Measurements from ENCODE around the gene NLRC5.

Gene NLRC5

GRCh38 chr16:57044931-57045693 is 55.8 kb downstream of the NLRC5 start:
- TF ChIP-seq POLR2AphosphoS5 (IDR thresholded peaks at IDR 0.05; ENCODE audit: low read depth, low read length) (no peak), FOXP2 (optimal IDR thresholded peaks at IDR 0.05; ENCODE audit: borderline replicate concordance, extremely low read depth, extremely low read length, insufficient read depth) (no peak)

- TF ChIP-seq TAF1 (IDR thresholded peaks at IDR 0.05; ENCODE audit: borderline replicate concordance, insufficient read depth, low read length) = no peak
- peak; percentile 41 for TF ChIP-seq FOXP2 (optimal IDR thresholded peaks at IDR 0.05; ENCODE audit: borderline replicate concordance, extremely low read depth, extremely low read length, insufficient read depth)
These were observed 56.5 kb downstream of the NLRC5 start for GRCh38 chr16:57045694-57046381.

- no peak for TF ChIP-seq FOXP2 (optimal IDR thresholded peaks at IDR 0.05; ENCODE audit: borderline replicate concordance, extremely low read depth, extremely low read length, insufficient read depth)
- no peak for TF ChIP-seq POLR2AphosphoS5 (IDR thresholded peaks at IDR 0.05; ENCODE audit: low read depth, low read length)
- no peak for TF ChIP-seq TAF1 (IDR thresholded peaks at IDR 0.05; ENCODE audit: borderline replicate concordance, insufficient read depth, low read length)
- TF ChIP-seq REST (IDR thresholded peaks at IDR 0.05; ENCODE audit: insufficient read depth in 1 of 2, low read depth in 2 of 2, low read length in 2 of 2) = no peak
- no peak for TF ChIP-seq SIN3A (IDR thresholded peaks at IDR 0.05; ENCODE audit: borderline replicate concordance, insufficient read depth, low read length)
These were observed 58.7 kb downstream of the NLRC5 start for GRCh38 chr16:57048095-57048494.

- TF ChIP-seq REST (IDR thresholded peaks at IDR 0.05; ENCODE audit: insufficient read depth in 1 of 2, low read depth in 2 of 2, low read length in 2 of 2) (no peak), POLR2AphosphoS5 (IDR thresholded peaks at IDR 0.05; ENCODE audit: low read depth, low read length) (no peak), TAF1 (IDR thresholded peaks at IDR 0.05; ENCODE audit: borderline replicate concordance, insufficient read depth, low read length) (no peak), FOXP2 (optimal IDR thresholded peaks at IDR 0.05; ENCODE audit: borderline replicate concordance, extremely low read depth, extremely low read length, insufficient read depth) (no peak), SIN3A (IDR thresholded peaks at IDR 0.05; ENCODE audit: borderline replicate concordance, insufficient read depth, low read length) (no peak)
These were observed 60.3 kb downstream of the NLRC5 start for GRCh38 chr16:57049678-57050077.

GRCh38 chr16:57051696-57052228 is 62.4 kb downstream of the NLRC5 start:
- no peak for TF ChIP-seq REST (IDR thresholded peaks at IDR 0.05; ENCODE audit: insufficient read depth in 1 of 2, low read depth in 2 of 2, low read length in 2 of 2)
- no peak for TF ChIP-seq POLR2AphosphoS5 (IDR thresholded peaks at IDR 0.05; ENCODE audit: low read depth, low read length)
- no peak for TF ChIP-seq SIN3A (IDR thresholded peaks at IDR 0.05; ENCODE audit: borderline replicate concordance, insufficient read depth, low read length)
- no peak for TF ChIP-seq TAF1 (IDR thresholded peaks at IDR 0.05; ENCODE audit: borderline replicate concordance, insufficient read depth, low read length)
- no peak for TF ChIP-seq FOXP2 (optimal IDR thresholded peaks at IDR 0.05; ENCODE audit: borderline replicate concordance, extremely low read depth, extremely low read length, insufficient read depth)

- TF ChIP-seq POLR2AphosphoS5 (IDR thresholded peaks at IDR 0.05; ENCODE audit: low read depth, low read length) = no peak
- no peak for TF ChIP-seq SIN3A (IDR thresholded peaks at IDR 0.05; ENCODE audit: borderline replicate concordance, insufficient read depth, low read length)
- TF ChIP-seq REST (IDR thresholded peaks at IDR 0.05; ENCODE audit: insufficient read depth in 1 of 2, low read depth in 2 of 2, low read length in 2 of 2) = no peak
- TF ChIP-seq TAF1 (IDR thresholded peaks at IDR 0.05; ENCODE audit: borderline replicate concordance, insufficient read depth, low read length) = no peak
- TF ChIP-seq FOXP2 (optimal IDR thresholded peaks at IDR 0.05; ENCODE audit: borderline replicate concordance, extremely low read depth, extremely low read length, insufficient read depth) = no peak
These were observed 63.8 kb downstream of the NLRC5 start for GRCh38 chr16:57053206-57053605.
